HG03064 (cell line): Measurements from ENCODE around the gene CDCA5.

Experiments
- ATAC-seq: cut with Tn5 transposase; IDR thresholded peaks from one replicate; pipeline ENCODE4 v1.9.1; 2021; ENCODE audit warnings: low read depth; ENCODE audit not compliant: unreplicated experiment

The CDCA5 gene

DNA sequence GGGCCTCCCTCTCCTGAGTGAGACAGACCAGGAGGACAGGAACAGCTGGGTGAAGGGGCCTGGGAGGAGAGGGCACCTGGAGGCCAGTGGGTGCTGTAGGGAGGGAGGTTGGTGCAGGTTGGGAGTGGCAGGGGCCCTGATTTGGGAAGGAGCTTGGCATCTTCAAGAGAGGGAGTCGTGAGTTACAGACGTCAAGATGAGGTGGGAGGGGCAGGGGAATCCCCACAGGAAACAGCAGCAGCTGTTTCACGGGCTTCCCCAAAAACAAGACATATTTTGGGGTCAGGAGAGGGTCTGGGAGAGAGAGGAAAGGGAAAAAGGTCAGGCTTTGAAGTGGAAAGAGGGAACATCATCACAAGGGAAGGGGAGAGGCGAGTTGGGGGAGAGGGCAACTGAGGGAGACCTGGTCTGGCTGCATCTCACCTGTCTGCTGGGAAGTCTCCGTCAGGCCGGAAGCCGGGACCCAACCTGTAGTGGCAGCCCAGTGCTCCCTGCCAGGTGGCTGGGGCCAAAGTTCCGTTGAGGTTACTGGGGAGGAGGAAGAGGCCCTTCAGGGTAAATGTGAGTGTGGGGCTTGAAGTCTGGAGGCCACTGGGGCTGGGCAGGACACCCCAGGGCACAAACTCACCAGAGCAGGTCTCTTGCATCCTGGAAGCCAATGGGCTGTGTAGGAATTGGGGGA is 29.9 kb downstream of the CDCA5 start:
- no peak for ATAC-seq

DNA sequence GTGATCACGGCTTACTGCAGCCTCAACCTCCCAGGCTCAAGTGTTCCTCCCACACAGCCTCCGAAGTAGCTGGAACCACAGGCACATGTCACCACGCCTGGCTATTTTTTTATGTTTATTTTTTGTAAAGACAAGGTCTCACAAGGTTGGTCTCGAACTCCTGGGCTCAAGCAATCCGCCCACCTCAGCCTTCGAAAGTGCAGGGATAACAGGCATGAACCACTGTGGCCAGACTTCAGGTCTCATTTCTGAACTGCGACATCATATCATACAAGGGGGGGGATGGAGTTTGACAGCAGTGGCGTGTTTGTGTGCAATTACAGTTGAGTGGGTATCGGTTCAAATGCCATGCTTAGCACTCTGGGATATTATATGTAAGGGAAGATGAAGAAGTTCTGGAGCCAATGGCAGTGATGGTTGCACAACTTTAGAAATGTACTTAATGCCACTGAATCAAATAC is 32.4 kb downstream of the CDCA5 start:
- no peak for ATAC-seq

DNA sequence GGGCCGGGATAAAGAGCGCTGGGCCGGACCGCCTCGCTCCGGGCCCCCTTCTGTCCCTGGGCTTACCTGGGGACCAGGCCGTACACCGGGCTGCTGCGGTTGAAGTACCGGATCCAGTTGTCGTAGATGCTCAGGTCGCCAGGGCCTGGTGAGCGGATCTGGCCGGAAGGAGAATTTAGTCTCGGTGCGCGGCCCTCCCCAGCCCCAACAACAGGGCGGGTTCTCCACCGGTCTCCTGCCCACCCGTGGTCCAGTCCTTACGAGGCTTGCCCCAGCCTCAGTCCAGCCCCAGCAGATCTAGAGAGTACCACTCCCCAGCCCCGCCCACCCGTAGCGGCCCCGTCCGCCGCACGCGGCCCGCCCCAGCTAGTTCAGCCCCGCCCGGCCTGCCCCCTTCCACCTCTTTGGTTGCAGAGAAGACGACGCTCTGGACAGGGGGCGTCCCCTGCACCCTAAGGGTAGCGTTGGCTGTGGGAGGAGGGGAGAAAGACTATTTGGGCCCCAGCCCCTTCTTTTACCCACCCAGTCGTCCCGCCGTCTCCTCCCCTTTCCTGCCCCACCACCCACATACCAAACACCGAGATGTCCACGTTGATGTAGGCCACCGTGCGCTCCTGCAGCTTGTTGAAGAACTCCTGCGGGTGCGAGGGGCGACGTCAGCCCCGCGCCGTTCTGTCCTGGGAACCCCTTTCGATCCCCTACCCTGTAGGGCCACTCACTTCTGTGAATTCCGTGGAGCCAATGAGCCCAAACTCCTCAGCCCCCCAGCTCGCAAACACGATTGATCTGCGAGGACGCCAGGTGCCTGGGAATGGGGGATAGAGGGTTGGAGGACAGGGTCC is 36.0 kb downstream of the CDCA5 start:
- ATAC-seq, result no peak

DNA sequence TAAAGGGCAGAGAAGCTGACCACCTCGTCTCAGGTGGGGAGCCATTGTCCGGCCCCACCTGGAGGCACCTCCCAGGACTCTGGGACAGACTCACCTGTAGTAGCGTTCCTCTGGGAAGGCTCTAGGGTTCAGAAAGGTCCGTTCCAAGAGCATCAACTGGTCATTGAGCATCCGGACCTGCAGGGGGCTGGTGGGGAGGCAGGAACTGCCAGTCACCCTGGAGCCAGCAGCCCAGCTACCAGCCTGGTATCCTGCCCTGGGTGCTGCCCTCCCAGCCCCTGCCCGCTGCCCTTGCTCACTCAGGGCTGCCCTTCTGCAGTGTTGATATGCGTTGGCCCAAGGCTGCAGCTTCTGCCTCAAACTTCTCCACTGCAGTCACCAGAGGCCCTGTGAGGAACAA is 38.1 kb downstream of the CDCA5 start:
- ATAC-seq, result no peak

DNA sequence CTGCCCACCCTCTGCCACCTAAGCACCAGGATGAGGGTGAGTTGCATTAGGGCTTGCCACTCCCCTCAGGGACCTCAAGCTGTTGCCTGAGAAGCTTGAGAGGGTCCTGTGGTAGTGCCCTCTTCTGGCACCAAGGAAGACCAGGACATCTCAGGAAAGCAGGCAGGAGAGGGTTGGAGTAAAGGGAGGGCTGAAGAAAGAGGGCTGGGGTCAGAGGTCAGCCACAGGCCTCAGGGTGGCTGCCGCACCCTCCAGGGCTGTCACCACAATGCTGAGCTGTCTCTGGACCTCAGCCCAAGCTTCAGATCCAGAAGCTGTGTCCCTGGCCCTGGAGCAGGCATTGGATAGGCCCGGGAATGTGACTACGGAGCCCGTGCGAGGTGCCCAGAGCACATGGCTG is 38.8 kb downstream of the CDCA5 start:
- no peak for ATAC-seq

DNA sequence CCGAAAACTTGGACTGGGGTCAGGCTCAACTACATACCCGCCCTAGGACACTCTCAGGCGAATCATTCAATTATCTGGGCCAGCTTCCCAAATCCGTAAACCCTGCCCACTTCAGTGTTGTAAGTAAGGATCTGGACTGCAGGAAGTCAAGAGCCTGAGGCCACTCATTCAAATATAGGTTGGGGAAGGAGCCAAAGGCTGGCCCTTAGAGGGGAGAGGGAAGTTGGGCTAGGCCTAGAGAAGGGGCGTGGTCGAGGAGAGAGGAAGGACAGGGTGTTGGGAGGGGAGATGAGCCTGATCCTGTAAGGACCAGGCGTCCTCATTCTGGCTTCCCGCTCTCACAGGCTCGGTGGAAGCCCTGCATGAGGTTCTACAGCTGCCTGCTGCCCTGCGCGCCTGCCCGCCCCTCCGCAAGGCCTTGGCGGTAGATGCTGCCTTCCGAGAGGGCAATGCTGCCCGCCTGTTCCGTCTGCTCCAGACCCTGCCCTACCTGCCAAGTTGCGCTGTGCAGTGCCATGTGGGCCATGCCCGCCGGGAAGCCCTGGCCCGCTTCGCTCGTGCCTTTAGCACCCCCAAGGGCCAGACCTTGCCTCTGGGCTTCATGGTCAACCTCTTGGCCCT is 39.8 kb downstream of the CDCA5 start:
- no peak for ATAC-seq

DNA sequence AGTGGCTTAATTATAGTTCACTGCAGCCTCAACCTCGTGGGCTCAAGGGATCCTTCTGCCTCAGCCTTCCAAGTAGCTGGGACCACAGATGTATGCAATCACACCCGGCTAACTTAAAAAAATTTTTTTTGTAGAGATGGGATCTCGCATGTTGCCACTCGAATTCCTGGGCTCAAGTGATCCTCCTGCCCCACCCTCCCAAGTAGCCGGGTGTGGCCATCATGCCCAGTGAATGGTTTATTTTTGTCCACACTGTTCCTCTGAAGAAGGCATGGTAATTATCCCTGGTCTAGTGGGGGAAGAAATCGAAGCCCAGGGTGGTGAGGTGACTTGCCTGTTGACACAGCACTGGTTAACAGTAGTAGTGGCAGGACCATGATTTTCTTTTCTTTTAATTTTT is 40.9 kb downstream of the CDCA5 start:
- ATAC-seq, result no peak

DNA sequence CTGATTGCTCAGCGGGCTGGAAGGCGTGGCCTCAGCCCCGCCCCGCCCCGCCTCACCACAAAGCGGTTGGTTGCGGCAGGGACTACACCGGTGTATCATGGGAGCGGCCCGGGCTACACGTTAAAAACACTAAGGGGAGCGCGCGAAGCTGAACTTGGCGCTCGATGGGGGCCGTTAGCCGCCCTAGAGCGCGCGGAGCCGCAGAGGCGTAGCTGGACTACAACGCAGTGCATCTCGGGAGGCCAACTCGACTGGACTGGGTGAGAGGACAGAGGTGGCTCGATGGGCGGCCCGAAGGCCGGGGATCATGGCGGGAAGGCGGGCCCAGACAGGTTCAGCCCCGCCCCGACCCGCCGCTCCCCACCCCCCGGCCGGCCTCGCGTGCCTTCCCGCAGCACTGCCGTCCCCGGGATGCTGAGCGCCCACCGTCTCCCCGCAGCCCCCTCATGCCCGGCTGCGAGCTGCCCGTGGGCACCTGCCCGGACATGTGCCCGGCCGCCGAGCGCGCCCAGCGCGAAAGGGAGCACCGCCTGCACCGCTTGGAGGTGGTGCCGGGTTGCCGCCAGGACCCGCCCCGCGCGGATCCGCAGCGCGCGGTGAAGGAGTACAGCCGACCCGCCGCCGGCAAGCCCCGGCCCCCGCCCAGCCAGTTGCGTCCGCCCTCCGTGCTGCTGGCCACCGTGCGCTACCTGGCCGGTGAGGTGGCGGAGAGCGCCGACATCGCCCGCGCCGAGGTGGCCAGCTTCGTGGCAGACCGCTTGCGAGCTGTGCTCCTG is 42.8 kb downstream of the CDCA5 start, which contains the start of gene SAC3D1:
SAC3D1 (plus strand) TSS at position 364 of the 776 bp plus-strand sequence; CDS start at position 447, 83 bp downstream.
- ATAC-seq, result peak; percentile 70

DNA sequence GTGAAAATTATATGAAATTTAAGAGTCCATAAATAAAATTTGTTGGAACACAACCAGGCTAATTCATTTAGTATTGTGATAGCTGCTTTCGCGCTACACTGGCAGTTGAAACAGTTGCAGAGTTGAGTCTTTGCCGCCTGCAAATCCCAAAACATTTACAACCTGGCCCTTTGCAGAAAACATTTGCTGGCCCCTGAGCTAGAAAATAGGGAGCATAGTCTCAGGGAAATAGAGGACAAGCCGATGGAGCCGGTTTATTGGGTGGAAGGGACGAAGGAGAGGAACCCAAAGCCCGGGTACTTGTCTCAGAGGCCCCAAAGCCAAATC is 43.4 kb downstream of the CDCA5 start:
- no peak for ATAC-seq

DNA sequence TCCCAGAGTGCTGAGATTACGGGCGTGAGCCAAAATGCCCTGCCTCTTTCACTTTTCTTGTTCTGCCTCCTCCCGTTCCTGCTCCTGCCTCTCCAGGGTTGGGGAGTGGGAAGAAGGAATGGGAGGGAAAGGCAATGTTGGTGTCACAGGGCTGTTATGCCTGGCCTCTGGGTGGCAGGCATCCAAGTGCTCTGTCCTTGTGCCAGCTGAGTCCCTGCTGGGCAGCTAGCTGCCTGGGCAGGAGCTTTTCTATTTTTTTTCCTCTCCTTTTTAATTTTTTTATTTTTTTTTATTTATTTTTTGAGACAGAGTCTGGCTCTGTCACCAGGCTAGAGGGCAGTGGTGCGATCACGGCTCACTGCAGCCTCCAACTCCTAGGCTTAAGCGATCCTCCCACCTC is 46.9 kb downstream of the CDCA5 start:
- no peak for ATAC-seq

DNA sequence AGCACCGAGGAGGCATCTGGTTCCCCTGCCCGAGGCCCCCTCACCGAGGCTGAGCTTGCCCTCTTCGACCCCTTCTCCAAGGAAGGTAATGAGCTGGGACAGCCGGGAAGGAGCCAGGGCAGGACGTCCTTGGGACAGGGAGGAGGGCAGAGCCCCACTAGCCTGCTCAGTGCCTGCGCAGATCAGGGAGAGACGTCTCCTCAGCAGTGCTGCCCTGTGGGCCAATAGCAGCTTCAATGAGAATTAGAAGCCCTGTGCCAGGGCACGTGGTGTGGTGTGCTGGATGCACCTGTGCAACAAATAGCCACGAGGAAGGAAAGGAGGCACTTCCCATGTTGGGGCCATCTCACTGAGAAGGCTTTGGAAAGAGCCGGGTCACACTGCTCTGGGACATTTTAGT is 48.3 kb downstream of the CDCA5 start:
- no peak for ATAC-seq

DNA sequence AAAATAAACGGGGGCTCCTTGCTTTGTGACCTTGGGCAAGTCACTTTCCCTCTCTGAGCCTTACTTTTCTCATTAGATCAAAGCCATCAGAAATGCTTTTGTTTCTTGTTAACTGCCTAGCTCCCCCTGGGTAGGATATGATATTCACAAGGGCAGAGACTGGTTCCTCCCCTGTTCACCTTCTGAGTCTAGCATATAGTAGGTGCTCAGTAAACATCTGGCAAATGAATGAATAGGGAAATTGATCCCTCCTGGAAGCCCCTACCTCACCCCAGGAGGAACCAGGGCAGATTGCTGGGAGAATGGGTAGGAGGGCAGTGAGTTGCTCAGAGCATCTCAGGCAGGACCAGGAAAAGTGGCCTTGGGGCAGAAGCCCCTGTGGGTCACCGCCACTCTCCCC is 49.4 kb downstream of the CDCA5 start:
- no peak for ATAC-seq

DNA sequence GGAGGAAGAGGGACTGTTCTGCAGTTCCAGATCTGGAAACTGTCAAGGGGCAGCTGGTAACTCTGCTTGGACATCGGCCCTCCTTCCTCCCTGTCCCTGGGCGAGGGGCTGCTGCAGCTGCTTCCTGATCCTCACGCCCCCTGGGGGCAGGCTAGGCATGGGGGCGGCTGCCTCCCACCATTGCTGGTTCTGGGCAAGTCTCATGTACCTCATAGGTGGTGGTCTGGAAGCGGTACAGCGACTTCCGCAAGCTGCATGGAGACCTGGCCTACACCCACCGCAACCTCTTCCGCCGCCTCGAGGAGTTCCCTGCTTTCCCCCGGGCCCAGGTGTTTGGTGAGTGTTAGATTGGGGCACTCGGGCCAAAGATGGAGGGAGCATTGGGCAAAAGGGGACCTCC is 51.6 kb downstream of the CDCA5 start:
- ATAC-seq, result no peak
